Left forelimb (tissue), 1 donor: ENCODE measurements around the gene ASB10.

ENCODE experiments used
- DNase-seq: peaks from one replicate; pipeline ENCODE4 v3.0.0-alpha.2; 2018; ENCODE audit warnings: low spot score

The ASB10 gene

GRCh38 chr7:151187409-151188251 lies 580 bp upstream of the ASB10 start:
- DNase-seq: no peak

- no peak for DNase-seq
Observed at GRCh38 chr7:151185762-151186639, 1.0 kb downstream of the ASB10 start.

DNA sequence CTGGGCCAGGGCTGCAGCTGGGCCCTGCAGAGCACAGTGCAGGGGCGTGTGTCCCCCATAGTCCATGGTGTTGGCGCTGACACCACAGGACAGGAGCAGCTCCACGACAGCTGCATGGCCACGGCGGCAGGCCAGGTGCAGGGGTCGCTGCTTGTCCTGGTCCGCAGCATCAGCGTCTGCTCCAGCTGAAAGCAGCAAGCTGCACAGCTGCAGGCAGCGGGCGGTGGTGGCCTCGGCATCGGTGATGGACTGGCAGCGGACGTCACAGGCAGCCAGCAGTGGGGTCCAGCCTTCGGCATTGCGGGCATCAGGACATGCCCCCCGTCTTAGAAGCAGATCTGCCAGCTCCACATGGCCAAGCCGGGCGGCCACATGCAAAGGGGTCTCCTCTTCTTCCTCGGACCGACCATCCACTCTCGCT lies 6.0 kb downstream of the ASB10 start:
- DNase-seq: no peak

DNA sequence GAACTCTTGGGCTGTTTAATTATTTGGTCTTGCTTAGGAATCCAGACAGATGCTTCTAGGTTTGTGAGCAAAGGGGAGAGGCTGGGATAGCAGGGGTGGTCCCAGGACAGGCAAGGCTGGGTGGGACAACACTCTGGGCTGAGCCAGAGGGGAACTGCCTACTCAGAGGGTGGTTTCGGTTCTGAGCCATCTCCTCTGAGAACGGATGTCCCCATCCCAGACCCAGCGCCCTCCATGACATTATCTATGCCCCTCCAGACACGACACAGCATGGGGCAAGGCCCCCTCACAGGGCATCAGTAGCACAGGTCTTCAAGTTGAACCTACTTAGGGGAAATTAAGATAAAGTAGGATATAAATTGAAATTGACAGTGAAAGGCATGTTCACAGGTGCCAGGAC lies 7.1 kb downstream of the ASB10 start:
- DNase-seq: no peak

- no peak for DNase-seq
Observed at GRCh38 chr7:151179287-151179860, 7.7 kb downstream of the ASB10 start.

GRCh38 chr7:151178831-151179230 lies 8.2 kb downstream of the ASB10 start:
- no peak for DNase-seq

DNA sequence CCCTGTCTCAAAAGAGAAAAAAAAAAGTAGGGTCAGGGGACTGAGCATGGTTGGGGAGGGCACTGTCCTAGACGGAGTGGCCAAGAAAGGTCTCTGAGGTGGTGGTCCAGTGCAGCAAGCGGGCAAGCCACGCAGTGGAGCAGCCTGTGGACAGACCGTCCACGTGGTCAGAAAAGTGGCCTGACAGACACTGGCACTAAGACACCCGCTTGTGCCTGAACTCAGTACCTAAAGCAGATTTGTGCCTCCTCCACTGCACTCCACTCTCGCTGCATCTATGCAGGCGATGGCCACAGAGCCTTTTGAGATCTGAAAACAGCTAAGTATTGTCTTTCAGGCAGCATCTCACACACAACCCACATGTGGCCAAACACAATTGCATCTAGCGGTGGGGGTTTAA lies 8.8 kb downstream of the ASB10 start:
- no peak for DNase-seq

GRCh38 chr7:151177310-151177709 lies 9.7 kb downstream of the ASB10 start:
- DNase-seq: no peak

GRCh38 chr7:151176401-151176800 lies 10.6 kb downstream of the ASB10 start:
- DNase-seq: no peak

GRCh38 chr7:151175793-151176311 lies 11.2 kb downstream of the ASB10 start:
- DNase-seq: no peak

- no peak for DNase-seq
Observed at GRCh38 chr7:151175047-151175792, 11.8 kb downstream of the ASB10 start.

- DNase-seq: no peak
Observed at GRCh38 chr7:151174246-151175046, 12.6 kb downstream of the ASB10 start.

GRCh38 chr7:151173386-151174245 lies 13.4 kb downstream of the ASB10 start:
- no peak for DNase-seq

DNA sequence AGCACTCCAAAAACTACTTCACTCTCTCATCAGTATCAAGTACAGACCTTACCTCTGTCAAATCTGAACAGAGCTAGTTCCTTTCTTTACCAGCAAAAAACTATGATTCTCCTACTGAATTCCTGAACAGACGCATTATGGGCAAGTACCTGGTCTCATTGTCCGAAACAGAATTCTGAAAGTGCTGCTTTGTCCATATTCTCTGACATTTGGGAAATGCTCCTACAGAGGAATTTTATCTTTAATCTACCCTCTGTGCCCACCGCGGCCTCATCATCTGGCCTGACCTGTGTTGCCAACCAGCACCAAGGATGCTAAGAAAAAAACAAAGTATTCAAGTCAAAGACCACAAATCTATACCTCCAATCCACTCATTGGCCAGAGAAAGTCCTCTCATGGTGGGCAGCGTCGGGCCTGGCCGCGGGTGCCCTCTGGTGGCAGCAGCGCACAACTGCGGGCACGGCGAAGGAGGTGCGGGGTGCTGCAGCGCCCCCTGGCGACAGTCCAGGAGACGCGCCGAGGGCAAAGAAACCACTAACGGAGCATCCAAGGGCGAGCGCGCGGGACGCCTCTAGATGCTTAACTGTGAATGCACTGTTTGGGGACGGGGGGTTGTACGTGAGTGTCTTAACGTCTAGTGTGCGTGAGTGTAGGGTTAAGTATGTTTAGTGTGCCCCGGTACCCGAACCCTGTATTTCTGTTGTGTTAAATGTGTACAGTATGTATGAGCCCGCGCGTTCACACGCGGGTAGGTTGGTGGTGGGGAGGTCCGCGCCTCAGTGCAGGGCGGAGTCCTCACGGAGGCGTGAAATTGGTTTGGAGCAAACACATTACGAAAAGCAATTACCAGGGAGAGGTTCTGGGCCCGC lies 14.5 kb downstream of the ASB10 start:
- peak; percentile 89 for DNase-seq

DNA sequence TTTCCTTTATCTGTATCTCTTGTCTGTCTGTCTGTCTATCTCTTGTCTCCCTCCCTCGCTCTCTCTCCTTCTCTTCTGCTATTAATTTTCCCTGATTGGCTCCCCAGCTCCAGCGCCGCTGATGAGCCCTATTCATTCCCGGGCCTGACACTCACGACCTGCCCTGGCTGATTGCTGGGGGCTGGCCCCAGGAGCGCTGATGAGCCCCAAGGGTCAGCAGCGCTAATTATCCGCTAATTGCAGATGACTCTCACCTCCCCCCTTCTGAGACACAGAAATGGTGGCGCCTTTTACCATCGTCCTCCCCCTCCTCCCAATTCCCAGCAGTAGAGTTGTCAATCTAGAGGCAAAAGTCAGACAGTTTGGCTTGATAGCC lies 18.3 kb downstream of the ASB10 start:
- no peak for DNase-seq

DNA sequence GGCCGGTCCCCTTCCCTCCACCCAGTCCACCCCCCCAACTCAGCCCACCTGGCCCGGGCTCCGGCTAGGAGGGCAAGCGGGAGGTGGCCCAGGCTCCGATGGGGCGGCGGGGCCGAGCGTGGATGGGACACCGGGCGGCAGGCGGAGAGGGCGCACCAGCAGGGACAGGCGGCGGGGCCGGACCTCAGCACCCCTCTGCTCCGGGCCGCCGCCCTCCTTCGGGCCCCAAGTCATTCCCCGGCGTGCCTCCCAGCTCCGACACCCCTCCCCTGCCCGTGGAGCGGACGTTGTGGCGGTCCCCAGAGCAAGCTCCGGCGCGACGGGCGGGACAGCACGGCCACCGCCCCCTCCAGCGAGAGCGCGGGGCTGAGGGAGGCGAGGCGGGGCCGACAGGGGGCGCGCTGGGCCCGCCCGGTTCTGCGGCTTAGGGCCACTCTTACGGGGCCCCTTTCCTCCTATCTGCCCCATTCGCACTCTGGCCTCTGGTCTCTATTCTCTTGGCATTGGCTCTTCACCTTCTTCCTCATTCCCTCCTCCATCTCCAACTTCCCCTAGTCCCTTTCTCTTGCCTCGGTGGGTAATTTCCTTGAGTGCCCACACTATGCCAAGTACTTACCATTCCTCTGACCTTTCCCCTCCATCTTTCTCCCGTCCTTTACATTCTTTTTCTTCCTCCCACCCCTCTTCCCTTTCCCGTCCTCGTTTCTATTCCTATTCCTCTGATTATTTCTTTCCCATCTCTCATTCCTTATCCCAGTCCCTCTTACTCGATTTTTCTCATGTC lies 18.9 kb downstream of the ASB10 start:
- DNase-seq: no peak

GRCh38 chr7:151167197-151167961 lies 19.7 kb downstream of the ASB10 start, which contains the start of gene GBX1:
Gene GBX1 (minus strand): TSS chr7:151167694. CDS start chr7:151167548, 146 bp downstream.
- DNase-seq: no peak
